ENCODE results near the gene MED15. TPM values are rescaled to one million over a fixed set of nuclear protein-coding genes. Genes with fewer than 3 reads are reported as not detected.

Gene MED15
- total RNA-seq, 4 donors from 2014 or later = 37.5 to 69.4 (median 52.7) TPM

GRCh38 chr22:20575724-20576444 is 68.5 kb downstream of the MED15 start:
- H3K9me3 ChIP-seq = no peaks in the 10 kb centered on the region
- H3K27me3 ChIP-seq = no peaks in the 10 kb centered on the region
- ATAC-seq = no peak
- intact Hi-C loops (cut with DNase I; ENCODE audit: low total_unique reads) = loop anchor here (10.0 kb wide), 1 partner anchor 151 kb away; no protein-coding TSS in a partner anchor
- in situ Hi-C loops (cut with MboI; ENCODE audit: low sequenced_read_pairs in 4 of 4) = loop anchor here in 1 of 4 donors (10.0 kb wide), 1 partner anchor 161 kb away; no protein-coding TSS in a partner anchor
- TF ChIP-seq CTCF (IDR thresholded peaks at IDR 0.05 in 4 of 5, conservative IDR thresholded peaks at IDR 0.05 in 1 of 5) (no peak), POLR2A (IDR thresholded peaks at IDR 0.05) (no peak)
- H3K27ac ChIP-seq = no peak overlapping the region
- DNase-seq = no peak
- no peak overlapping the region for H3K4me3 ChIP-seq
- H3K4me1 ChIP-seq = peaks cover 5 to 12% of the 10 kb centered on the region in 2 donors
- peaks cover 0 to 57% of the 10 kb centered on the region in 2 donors for H3K36me3 ChIP-seq

- no peak overlapping the region for H3K27ac ChIP-seq
- intact Hi-C loops (cut with DNase I; ENCODE audit: low total_unique reads) = loop anchor here (10.0 kb wide), 1 partner anchor 152 kb away; no protein-coding TSS in a partner anchor
Observed at GRCh38 chr22:20576445-20576816, 69.0 kb downstream of the MED15 start.

GRCh38 chr22:20577045-20577444 is 69.6 kb downstream of the MED15 start:
- DNase-seq (no peak), ATAC-seq (no peak)
- H3K27ac ChIP-seq = no peak overlapping the region
- TF ChIP-seq POLR2A (IDR thresholded peaks at IDR 0.05) (no peak), CTCF (IDR thresholded peaks at IDR 0.05 in 4 of 5, conservative IDR thresholded peaks at IDR 0.05 in 1 of 5) (no peak)
- H3K4me1 ChIP-seq = peaks cover 5 to 12% of the 10 kb centered on the region in 2 donors
- no peaks in the 10 kb centered on the region for H3K9me3 ChIP-seq
- H3K27me3 ChIP-seq = no peaks in the 10 kb centered on the region
- intact Hi-C loops (cut with DNase I; ENCODE audit: low total_unique reads) (loop anchor here (10.0 kb wide), 1 partner anchor 152 kb away; no protein-coding TSS in a partner anchor), in situ Hi-C loops (cut with MboI; ENCODE audit: low sequenced_read_pairs in 4 of 4) (loop anchor here in 1 of 4 donors (10.0 kb wide), 1 partner anchor 162 kb away; no protein-coding TSS in a partner anchor)
- peaks cover 0 to 51% of the 10 kb centered on the region in 2 donors for H3K36me3 ChIP-seq
- H3K4me3 ChIP-seq = no peak overlapping the region

More at GRCh38 chr22:20576445-20576816, 69.0 kb downstream of the MED15 start:
- no peak for DNase-seq
- no peak overlapping the region for H3K4me3 ChIP-seq
- ATAC-seq = no peak
- H3K4me1 ChIP-seq = peaks cover 5 to 12% of the 10 kb centered on the region in 2 donors
- H3K9me3 ChIP-seq = no peaks in the 10 kb centered on the region
- H3K27me3 ChIP-seq = no peaks in the 10 kb centered on the region
- no peak for TF ChIP-seq CTCF (IDR thresholded peaks at IDR 0.05 in 4 of 5, conservative IDR thresholded peaks at IDR 0.05 in 1 of 5)
- peaks cover 0 to 51% of the 10 kb centered on the region in 2 donors for H3K36me3 ChIP-seq
- in situ Hi-C loops (cut with MboI; ENCODE audit: low sequenced_read_pairs in 4 of 4) = loop anchor here in 1 of 4 donors (10.0 kb wide), 1 partner anchor 162 kb away; no protein-coding TSS in a partner anchor

- no peaks in the 10 kb centered on the region for H3K27me3 ChIP-seq
- peaks cover 0 to 51% of the 10 kb centered on the region in 2 donors for H3K36me3 ChIP-seq
- TF ChIP-seq POLR2A (IDR thresholded peaks at IDR 0.05) (no peak), CTCF (IDR thresholded peaks at IDR 0.05 in 4 of 5, conservative IDR thresholded peaks at IDR 0.05 in 1 of 5) (no peak)
- no peak overlapping the region for H3K27ac ChIP-seq
- DNase-seq (no peak), ATAC-seq (no peak)
- no peak overlapping the region for H3K4me3 ChIP-seq
- peaks cover 5 to 12% of the 10 kb centered on the region in 2 donors for H3K4me1 ChIP-seq
- in situ Hi-C loops (cut with MboI; ENCODE audit: low sequenced_read_pairs in 4 of 4) = loop anchor here in 1 of 4 donors (10.0 kb wide), 1 partner anchor 163 kb away; no protein-coding TSS in a partner anchor
- H3K9me3 ChIP-seq = no peaks in the 10 kb centered on the region
- intact Hi-C loops (cut with DNase I; ENCODE audit: low total_unique reads) = loop anchor here (10.0 kb wide), 1 partner anchor 153 kb away; no protein-coding TSS in a partner anchor
Observed at GRCh38 chr22:20577549-20577975, 70.2 kb downstream of the MED15 start.

All from gastrocnemius medialis (tissue), 4 donors.